ENCODE results near the gene SLC27A2. TPM values are rescaled to one million over a fixed set of nuclear protein-coding genes. Genes with fewer than 3 reads are reported as not detected.

Gene SLC27A2
- total RNA-seq, 1 donor from 2014 or later = 44.6 TPM

- intact Hi-C loops (cut with micrococcal nuclease) = loop anchor here (1.0 to 10.0 kb wide), 6 partner anchors 14 to 1474 kb away; partner anchors contain the start of genes DTWD1, FAM227B, LYSMD2 and USP8
Observed at GRCh38 chr15:50260969-50261496, 79.0 kb downstream of the SLC27A2 start.

GRCh38 chr15:50261981-50262380 lies 80.0 kb downstream of the SLC27A2 start:
- intact Hi-C loops (cut with micrococcal nuclease) = loop anchor here (1.0 to 10.0 kb wide), 8 partner anchors 53 to 1473 kb away; partner anchors contain the start of genes AP4E1, DTWD1, FAM227B and LYSMD2

- intact Hi-C loops (cut with micrococcal nuclease) = loop anchor here (1.0 to 10.0 kb wide), 8 partner anchors 52 to 1472 kb away; partner anchors contain the start of genes AP4E1, DTWD1, FAM227B and LYSMD2
Observed at GRCh38 chr15:50262533-50262932, 80.5 kb downstream of the SLC27A2 start.

GRCh38 chr15:50265620-50266019 lies 83.6 kb downstream of the SLC27A2 start, which contains the start of gene HDC:
Gene HDC, minus strand, starts transcription at chr15:50265726. Its CDS starts 103 bp downstream, at chr15:50265623.
- intact Hi-C loops (cut with micrococcal nuclease) = loop anchor here (10.0 kb wide), 1 partner anchor 1469 kb away; the partner anchor contains the start of gene LYSMD2

DNA sequence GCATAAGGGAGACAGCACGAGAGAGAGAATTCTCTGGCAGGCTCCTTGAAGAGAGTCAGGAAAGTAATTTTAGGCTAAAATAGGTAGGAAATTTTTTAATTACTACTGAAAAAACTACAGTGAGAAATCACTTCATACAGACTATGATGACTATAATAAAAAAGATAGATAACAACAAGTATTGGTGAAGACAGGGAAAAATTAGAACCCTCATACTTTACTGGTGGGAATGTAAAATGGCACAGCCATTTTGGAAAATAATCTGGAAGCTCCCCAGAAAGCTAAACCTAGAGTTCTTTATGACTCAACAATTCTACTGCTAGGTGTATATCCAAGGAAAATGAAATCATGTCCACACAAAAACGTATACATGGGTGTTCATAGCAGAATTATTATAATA lies 85.6 kb downstream of the SLC27A2 start:
- intact Hi-C loops (cut with micrococcal nuclease) = loop anchor here (10.0 kb wide), 1 partner anchor 1467 kb away; the partner anchor contains the start of gene LYSMD2

GRCh38 chr15:50275091-50275490 lies 93.1 kb downstream of the SLC27A2 start:
- intact Hi-C loops (cut with micrococcal nuclease) = loop anchor here (5.0 kb wide), 1 partner anchor 38 kb away; no protein-coding TSS in a partner anchor

- intact Hi-C loops (cut with micrococcal nuclease) = loop anchor here (5.0 kb wide), 1 partner anchor 39 kb away; no protein-coding TSS in a partner anchor
Observed at GRCh38 chr15:50275908-50276307, 93.9 kb downstream of the SLC27A2 start.

GRCh38 chr15:50277370-50277769 lies 95.4 kb downstream of the SLC27A2 start:
- intact Hi-C loops (cut with micrococcal nuclease) = loop anchor here (5.0 kb wide), 1 partner anchor 40 kb away; no protein-coding TSS in a partner anchor

- intact Hi-C loops (cut with micrococcal nuclease) = loop anchor here (5.0 kb wide), 1 partner anchor 41 kb away; no protein-coding TSS in a partner anchor
Observed at GRCh38 chr15:50278496-50278895, 96.5 kb downstream of the SLC27A2 start.

- intact Hi-C loops (cut with micrococcal nuclease) = no loop called here
Observed at GRCh38 chr15:50280271-50280670, 98.3 kb downstream of the SLC27A2 start.

DNA sequence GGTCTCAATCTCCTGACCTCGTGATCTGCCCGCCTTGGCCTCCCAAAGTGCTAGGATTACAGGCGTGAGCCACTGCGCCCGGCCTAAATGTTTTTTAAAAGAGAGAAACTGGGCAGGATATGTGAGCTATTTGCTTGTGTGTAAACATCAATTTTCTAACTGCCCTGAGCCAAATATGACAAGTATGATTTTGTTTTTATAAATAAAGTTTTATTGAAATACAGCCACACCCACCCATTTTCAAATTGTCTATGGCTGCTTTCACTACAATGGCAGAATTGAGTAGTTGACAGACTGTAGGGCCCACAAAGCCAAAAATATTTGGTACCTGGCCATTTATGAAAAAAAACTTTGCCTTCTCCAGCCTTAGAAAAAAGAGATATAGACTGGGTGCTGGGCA lies 99.4 kb downstream of the SLC27A2 start:
- intact Hi-C loops (cut with micrococcal nuclease) = no loop called here

Other genes with a start within 250 kb of the SLC27A2 start
- gene ATP8B4, start 63.0 kb upstream of the SLC27A2 start, total RNA-seq = 51.8 and 56.6 TPM in 2 replicates
- 0.20 and 0.61 TPM in 2 replicates for gene HDC, start 83.5 kb downstream of the SLC27A2 start, total RNA-seq
- gene GABPB1, start 173.0 kb downstream of the SLC27A2 start, total RNA-seq = 50.4 and 50.8 TPM in 2 replicates
- 65.5 and 68.9 TPM in 2 replicates for gene USP8, start 242.2 kb downstream of the SLC27A2 start, total RNA-seq